ACC112 (cell line): ENCODE results near the gene RPSA.
"Not testable (repeated sequence)": the region's sequence is repeated elsewhere in the genome, so short reads cannot be mapped to it uniquely, and the experiment has no call there.

Experiments
- H2AFZ ChIP-seq: fragments of 200-600 bp; sonication (generic); one replicate; pipeline ENCODE4 v1.6.0; 2017; ENCODE audit warnings: antibody characterized with exemption, low read length; ENCODE audit not compliant: unreplicated experiment
- H3K27ac ChIP-seq: fragments of 200-600 bp; sonication (generic); 2 replicates; pipeline ENCODE4 v1.5.1; 2014; ENCODE audit warnings: low read depth, mild to moderate bottlenecking, antibody characterized with exemption, low read length, moderate library complexity
- H3K27me3 ChIP-seq: fragments of 200-600 bp; sonication (generic); 2 replicates; pipeline ENCODE4 v1.6.1; 2014; ENCODE audit warnings: mild to moderate bottlenecking, antibody characterized with exemption, low read length, moderate library complexity, mixed read lengths; ENCODE audit not compliant: insufficient read depth
- H3K36me3 ChIP-seq: fragments of 200-600 bp; sonication (generic); 2 replicates; pipeline ENCODE4 v1.6.1; 2016; ENCODE audit warnings: mild to moderate bottlenecking, antibody characterized with exemption, low read length, moderate library complexity, mixed read lengths; ENCODE audit not compliant: insufficient read depth
- H3K4me1 ChIP-seq: fragments of 200-600 bp; sonication (generic); one replicate; pipeline ENCODE4 v1.6.1; 2016; ENCODE audit warnings: low read length, mixed read lengths; ENCODE audit not compliant: insufficient read depth, unreplicated experiment, control insufficient read depth
- H3K4me3 ChIP-seq: fragments of 200-600 bp; sonication (generic); 2 replicates; pipeline ENCODE4 v1.5.1; 2014; ENCODE audit warnings: mild to moderate bottlenecking, low read depth, low read length
- H3K79me2 ChIP-seq: fragments of 200-600 bp; sonication (generic); one replicate; pipeline ENCODE4 v1.6.0; 2016; ENCODE audit warnings: low read length; ENCODE audit not compliant: control insufficient read depth, unreplicated experiment, insufficient read depth

The RPSA gene

DNA sequence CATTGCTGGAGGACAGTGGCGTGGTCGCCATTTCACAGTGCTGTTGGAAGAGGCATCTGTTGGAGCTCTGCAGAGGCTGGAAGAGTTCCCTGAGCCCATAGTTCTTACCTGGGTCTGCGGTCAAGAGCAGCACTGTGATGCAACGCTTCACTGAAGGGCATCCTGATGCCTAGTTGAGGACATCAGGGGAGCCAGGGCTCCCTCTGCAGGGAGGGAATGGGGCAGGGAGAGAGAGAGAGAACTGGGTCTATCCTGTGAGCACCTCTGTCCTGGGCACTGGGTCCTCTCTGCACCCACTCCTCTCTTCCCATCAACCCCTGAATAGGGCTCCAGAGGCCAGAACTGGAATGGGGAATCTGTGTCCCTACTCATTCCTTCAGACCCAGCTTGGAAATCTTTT lies 37.0 kb downstream of the RPSA start:
- Histone ChIP-seq H2AFZ (no peak overlapping the region), H3K27ac (no peak overlapping the region), H3K36me3 (no peaks in the 10 kb centered on the region), H3K79me2 (no peaks in the 10 kb centered on the region), H3K4me1 (no peaks in the 10 kb centered on the region), H3K4me3 (no peak overlapping the region), H3K27me3 (no peaks in the 10 kb centered on the region)

DNA sequence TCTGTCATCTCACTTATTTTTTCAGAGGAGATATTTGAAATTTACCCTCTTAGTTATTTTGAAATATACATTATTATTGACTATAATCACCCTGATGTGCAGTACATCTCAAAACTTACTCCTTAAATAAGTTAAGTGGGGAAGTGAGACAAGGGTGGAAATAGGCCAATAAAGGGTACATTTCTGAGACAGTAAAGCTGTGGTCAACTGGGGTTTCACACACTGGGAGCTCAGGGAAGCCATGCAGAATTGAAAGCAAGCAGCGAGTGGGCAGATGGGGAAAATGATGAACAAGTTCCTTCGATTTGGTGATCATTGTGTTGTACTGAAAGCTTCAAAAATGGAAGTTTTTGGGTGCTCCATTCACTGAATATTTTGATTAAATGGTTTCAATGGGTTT lies 39.4 kb downstream of the RPSA start:
- Histone ChIP-seq H2AFZ (no peak overlapping the region), H3K79me2 (no peaks in the 10 kb centered on the region), H3K36me3 (no peaks in the 10 kb centered on the region), H3K4me1 (no peaks in the 10 kb centered on the region), H3K27me3 (peaks cover 2% of the 10 kb centered on the region; the same call in 1 of the 2 replicates), H3K27ac (no peak overlapping the region), H3K4me3 (no peak overlapping the region)

DNA sequence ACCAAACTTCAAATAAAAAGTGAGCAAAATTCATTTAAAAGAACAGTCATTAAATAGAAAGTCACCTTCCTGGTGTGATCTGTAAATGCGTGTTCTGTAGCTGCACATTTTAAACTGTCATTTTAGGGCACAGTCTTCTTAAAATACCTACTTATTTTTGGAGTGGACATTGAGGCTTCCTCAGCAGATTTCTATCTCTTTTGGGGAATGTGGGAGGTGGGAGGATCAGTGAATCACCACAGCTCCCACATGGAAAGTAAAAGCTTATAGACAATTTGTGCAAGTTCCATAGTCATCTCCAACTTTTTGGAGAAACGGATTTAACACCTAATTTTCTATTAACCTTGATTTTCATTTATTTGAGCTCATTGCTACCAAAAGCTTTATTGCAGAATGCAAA lies 39.9 kb downstream of the RPSA start:
- no peaks in the 10 kb centered on the region for H3K79me2 ChIP-seq
- peaks cover 4% of the 10 kb centered on the region; the same call in 1 of the 2 replicates for H3K27me3 ChIP-seq
- no peak overlapping the region for H3K4me3 ChIP-seq
- no peaks in the 10 kb centered on the region for H3K36me3 ChIP-seq
- H3K4me1 ChIP-seq, result no peaks in the 10 kb centered on the region
- no peak overlapping the region for H2AFZ ChIP-seq
- H3K27ac ChIP-seq, result no peak overlapping the region

DNA sequence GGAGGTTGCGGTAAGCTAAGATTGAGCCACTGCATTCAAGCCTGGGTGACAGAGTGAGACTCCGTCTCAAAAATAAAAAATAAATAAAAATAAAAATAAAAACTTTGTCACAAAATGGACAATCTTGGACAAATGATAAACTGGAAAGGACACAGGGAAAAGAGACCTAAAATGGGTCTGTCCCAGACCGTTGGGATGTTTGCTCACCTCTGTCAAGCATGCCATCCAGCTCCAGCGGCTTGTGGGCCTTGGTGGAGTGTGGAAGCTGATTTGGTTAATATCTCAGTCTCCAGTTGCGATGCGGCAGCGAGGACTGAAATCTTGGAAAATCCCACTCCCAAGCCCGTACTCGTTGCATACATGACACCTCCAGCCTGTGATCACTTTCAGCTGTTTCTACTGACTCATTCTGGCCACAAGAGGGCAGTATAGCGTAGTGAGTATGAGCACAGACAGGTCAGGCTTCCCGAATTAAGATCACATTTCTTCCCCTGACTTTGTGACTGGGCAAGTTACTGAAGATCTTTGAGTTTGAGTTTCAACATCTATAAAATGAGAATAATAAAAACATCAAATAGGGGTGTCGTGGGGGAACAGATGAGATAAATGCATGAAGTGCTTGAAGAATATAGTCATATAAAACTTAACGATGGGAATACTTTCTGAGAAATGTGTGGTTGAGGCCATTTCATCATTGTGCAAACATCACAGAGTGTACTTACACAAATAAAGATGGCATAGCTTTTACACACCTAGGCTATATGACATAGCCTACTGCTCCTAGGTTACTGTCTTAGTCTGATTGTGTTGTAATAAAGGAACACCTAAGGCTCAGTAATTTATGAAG lies 41.3 kb downstream of the RPSA start:
- H3K79me2 ChIP-seq, result no peaks in the 10 kb centered on the region
- H2AFZ ChIP-seq, result no peak overlapping the region
- H3K4me1 ChIP-seq, result no peaks in the 10 kb centered on the region
- no peaks in the 10 kb centered on the region for H3K36me3 ChIP-seq
- no peak overlapping the region for H3K27ac ChIP-seq
- H3K27me3 ChIP-seq, result peaks cover 5% of the 10 kb centered on the region
- H3K4me3 ChIP-seq, result no peak overlapping the region

DNA sequence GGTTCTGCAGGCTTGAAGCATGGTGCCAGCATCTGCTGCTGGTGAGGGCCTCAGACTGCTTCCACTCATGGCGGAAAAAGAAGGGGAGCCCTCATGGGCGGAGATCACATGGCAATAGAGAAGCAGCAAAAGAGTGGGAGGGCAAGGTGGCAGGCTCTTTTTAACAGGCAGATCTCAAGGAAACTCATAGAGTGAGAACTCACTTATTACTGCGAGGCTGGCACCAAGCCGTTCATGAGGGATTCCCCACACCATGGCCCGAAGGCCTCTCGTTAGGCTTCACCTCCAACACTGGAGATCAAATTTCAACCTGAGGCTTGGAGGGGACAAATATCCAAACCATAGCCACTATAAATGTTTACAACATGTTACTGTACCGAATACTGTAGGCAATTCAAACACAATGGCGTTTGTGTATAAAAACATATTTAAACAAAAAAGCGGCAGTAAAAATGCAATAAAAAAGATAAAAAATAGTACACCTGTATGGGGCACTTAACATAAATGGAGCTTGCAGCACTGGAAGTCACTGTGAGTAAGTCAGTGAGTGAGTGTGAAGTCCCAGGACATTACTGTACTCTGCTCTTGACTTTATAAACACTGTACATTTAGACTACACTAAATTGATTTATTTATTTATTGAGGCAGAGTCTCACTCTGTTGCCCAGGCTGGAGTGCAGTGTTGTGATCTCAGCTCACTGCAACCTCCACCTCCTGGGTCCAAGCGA lies 42.1 kb downstream of the RPSA start:
- no peaks in the 10 kb centered on the region for H3K4me1 ChIP-seq
- H3K27me3 ChIP-seq, result peaks cover 13% of the 10 kb centered on the region
- no peak overlapping the region for H3K4me3 ChIP-seq
- H2AFZ ChIP-seq, result no peak overlapping the region
- no peaks in the 10 kb centered on the region for H3K36me3 ChIP-seq
- no peak overlapping the region for H3K27ac ChIP-seq
- no peaks in the 10 kb centered on the region for H3K79me2 ChIP-seq

DNA sequence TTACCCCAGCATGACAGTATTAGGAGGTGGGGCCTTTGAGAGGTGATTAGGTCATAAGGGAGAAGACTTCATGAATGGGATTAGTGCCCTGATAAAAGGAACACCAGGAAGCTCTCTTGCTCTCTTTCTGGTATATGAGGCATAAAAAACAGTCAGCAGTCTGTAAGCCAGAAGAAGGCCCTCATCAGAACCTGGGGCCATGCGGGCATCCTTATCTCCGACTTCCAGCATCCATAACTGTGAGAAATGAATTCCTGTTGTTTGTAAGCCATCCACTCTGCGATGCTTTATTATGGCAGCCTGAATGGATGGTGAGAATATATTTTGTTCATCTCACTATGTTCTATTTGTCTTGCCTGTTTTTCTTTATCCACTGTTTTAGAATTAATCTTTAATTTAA lies 43.3 kb downstream of the RPSA start:
- no peak overlapping the region for H2AFZ ChIP-seq
- H3K4me3 ChIP-seq, result no peak overlapping the region
- H3K27ac ChIP-seq, result no peak overlapping the region
- no peaks in the 10 kb centered on the region for H3K4me1 ChIP-seq
- H3K79me2 ChIP-seq, result no peaks in the 10 kb centered on the region
- peaks cover 16% of the 10 kb centered on the region for H3K27me3 ChIP-seq
- no peaks in the 10 kb centered on the region for H3K36me3 ChIP-seq

DNA sequence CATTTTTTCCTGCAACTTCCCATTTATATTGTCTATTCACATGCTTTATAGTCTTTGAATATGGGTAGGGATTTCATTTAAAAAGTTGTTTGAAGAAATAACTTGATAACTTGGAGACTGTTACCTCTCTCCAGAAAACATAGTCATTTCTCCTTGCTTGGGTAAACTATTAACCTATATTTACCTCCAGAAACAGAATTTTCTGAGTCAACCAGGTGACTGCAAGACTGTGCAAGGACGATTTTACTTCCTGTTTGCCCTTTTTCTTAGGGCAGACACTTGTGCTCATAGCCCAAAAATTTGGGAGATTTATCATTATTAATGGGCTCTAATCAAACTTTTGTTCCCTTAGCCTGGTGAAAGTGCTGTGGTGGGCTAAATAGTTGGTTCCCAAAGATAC lies 46.6 kb downstream of the RPSA start:
- Histone ChIP-seq H3K36me3 (no peaks in the 10 kb centered on the region), H3K4me3 (no peak overlapping the region), H3K4me1 (no peaks in the 10 kb centered on the region), H3K79me2 (no peaks in the 10 kb centered on the region), H3K27ac (no peak overlapping the region), H2AFZ (no peak overlapping the region), H3K27me3 (peaks cover 16% of the 10 kb centered on the region)

DNA sequence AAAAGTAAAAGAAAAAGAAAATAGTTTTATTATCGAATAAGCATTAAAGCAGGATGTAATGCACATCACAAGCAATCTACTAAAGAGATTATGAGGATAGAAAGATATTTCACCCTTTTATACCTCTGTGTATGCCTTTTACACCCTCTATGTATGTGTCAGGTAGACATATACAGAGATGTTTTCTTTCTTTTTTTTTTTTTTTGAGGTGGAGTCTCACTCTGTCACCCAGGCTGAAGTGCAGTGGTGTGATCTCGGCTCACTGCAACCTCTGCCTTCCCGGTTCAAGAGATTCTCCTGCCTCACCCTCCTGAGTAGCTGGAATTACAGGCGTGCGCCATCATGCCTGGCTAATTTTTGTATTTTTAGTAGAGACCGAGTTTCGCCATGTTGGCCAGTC lies 47.4 kb downstream of the RPSA start:
- H3K4me3 ChIP-seq, H3K4me1 ChIP-seq, H3K36me3 ChIP-seq, H3K79me2 ChIP-seq, H2AFZ ChIP-seq, H3K27ac ChIP-seq: not testable (repeated sequence)
- H3K27me3 ChIP-seq, result peaks cover 16% of the 10 kb centered on the region

DNA sequence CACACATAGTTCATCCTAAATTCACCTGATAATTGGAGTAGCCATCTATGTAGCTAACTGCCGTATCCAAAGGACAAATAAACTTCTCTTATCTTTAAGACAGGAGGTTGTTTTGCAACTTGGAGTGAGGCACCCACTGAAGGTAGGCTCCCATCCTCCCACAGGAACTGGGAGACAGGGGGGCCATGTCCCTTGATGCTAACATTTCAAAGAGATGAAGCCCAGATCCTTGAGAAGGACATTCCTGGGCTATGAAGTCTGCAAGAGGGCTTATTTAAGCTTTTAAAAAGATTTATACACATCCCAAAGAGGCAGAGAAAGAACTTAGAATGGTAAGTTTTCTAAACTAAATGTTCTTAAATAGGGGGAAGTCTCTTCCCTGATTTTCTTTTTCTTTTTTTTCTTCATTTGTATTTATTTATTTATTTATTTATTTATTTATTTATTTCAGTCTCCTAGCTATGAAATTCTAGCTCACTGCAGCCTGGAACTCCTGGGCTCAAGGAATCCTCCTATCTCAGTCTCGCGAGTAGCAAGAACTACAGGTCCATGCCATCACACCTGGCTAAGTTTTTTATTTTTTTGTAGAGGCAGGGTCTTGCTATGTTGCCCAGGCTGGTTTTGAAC lies 48.2 kb downstream of the RPSA start:
- Histone ChIP-seq H3K79me2 (no peaks in the 10 kb centered on the region), H2AFZ (no peak overlapping the region), H3K4me1 (no peaks in the 10 kb centered on the region), H3K27ac (no peak overlapping the region), H3K36me3 (no peaks in the 10 kb centered on the region), H3K27me3 (peaks cover 16% of the 10 kb centered on the region), H3K4me3 (no peak overlapping the region)

DNA sequence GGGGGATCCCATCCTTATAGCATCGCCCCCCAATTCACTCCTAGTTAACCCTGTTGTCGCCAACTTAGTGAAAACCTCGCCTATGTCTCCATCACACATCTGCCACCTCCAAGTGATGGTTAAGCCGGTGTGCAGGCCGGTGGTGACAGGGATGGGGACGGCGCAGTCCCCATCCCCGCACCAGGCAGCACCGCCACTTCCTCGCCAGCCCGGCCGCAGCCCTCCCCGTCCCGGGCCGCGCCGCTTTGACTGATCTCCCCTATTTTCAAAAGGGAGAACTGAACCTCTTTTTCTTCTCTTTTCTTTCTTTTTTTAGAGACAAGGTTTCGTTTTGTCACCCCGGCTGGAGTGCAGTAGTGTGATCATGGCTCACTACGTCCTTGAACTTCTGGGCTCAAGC lies 49.6 kb downstream of the RPSA start:
- H2AFZ ChIP-seq, result no peak overlapping the region
- no peak overlapping the region for H3K27ac ChIP-seq
- H3K79me2 ChIP-seq, result no peaks in the 10 kb centered on the region
- no peak overlapping the region for H3K4me3 ChIP-seq
- H3K36me3 ChIP-seq, result no peaks in the 10 kb centered on the region
- H3K4me1 ChIP-seq, result no peaks in the 10 kb centered on the region
- H3K27me3 ChIP-seq, result peaks cover 12% of the 10 kb centered on the region
